Measurements from ENCODE around the gene CT47A1. TPM values are rescaled to one million over a fixed set of nuclear protein-coding genes. Genes with fewer than 3 reads are reported as not detected.

Gene CT47A1
- not detected in 2 replicates for total RNA-seq

DNA sequence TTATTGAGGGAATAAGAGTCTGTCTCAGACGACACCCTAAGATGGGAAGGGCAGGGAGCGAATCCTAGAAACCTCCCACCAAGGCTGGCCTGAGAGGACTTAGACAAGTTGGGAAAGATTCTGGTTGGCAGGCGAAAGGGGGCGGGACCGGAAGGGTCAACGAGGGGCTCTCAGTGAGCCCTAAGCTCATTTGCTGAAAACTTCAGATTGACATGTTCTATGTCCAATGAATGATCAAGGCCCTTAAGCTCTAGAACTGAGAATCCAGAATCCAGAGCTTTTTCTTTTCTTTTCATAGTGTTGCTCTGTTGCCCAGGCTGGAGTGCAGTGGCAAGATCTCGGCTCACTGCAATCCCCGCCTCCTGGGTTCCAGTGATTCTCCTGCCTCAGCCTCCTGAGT, at the start of gene CT47A1:
Gene CT47A1 (minus strand): TSS at position 101 of the 400 bp plus-strand sequence. CDS start 231 bp downstream, outside the sequence.

DNA sequence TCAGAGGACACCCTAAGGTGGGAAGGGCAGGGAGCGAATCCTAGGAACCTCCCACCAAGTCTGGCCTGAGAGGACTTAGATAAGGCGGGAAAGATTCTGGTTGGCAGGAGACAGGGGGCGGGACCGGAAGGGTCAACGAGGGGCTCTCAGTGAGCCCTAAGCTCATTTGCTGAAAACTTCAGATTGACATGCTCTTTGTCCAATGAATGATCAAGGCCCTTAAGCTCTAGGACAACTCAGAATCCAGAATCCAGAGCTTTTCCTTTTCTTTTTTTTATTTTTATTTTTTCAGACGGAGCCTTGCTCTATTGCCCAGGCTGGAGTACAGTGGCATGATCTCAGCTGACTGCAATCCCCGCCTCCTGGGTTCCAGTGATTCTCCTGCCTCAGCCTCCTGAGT, 29.1 kb downstream of the CT47A1 start, which contains the start of gene CT47A7:
Gene CT47A7 (minus strand): TSS at position 101 of the 400 bp plus-strand sequence. CDS start 255 bp downstream, outside the sequence.

Small RNAs within 50 kb of the gene (small RNA-seq; reads per million reads assigned to genes)
- gene AL670379.1, result not detected
- not detected for gene AL670379.10
- not detected for gene AL670379.11
- gene AL670379.12, result not detected
- not detected for gene AL670379.2
- gene AL670379.3, result not detected
- not detected for gene AL670379.4
- not detected for gene AL670379.5
- gene AL670379.6, result not detected
- gene AL670379.7, result not detected
- not detected for gene AL670379.8
- gene AL670379.9, result not detected

Other genes starting within 250 kb of the CT47A1 start
- gene CT47B1, start 109.9 kb downstream of the CT47A1 start, total RNA-seq, result not detected in 2 replicates
- gene CT47A11, start 48.6 kb downstream of the CT47A1 start, total RNA-seq, result not detected in 2 replicates
- not detected in 2 replicates for gene CT47A10, start 43.7 kb downstream of the CT47A1 start, total RNA-seq
- gene CT47A9, start 38.9 kb downstream of the CT47A1 start, total RNA-seq, result not detected in 2 replicates
- gene CT47A8, start 34.0 kb downstream of the CT47A1 start, total RNA-seq, result not detected in 2 replicates
- not detected in 2 replicates for gene CT47A7, start 29.2 kb downstream of the CT47A1 start, total RNA-seq
- not detected in 2 replicates for gene CT47A6, start 24.3 kb downstream of the CT47A1 start, total RNA-seq
- gene CT47A5, start 19.4 kb downstream of the CT47A1 start, total RNA-seq, result not detected in 2 replicates
- gene CT47A4, start 14.6 kb downstream of the CT47A1 start, total RNA-seq, result not detected in 2 replicates
- gene CT47A3, start 9.7 kb downstream of the CT47A1 start, total RNA-seq, result not detected in 2 replicates
- gene CT47A2, start 4.8 kb downstream of the CT47A1 start, total RNA-seq, result not detected in 2 replicates
- 1.3 TPM in 2 replicates for gene GLUD2, start 61.9 kb upstream of the CT47A1 start, total RNA-seq

Data from vein endothelial cell (primary cell).